Activated naive CD4-positive, alpha-beta T cell treated with anti-CD3 and anti-CD28 coated beads, Interleukin-2, amount 50 U/mL, for 72 hours (primary cell): ENCODE data around the gene AIMP1. TPM values are rescaled to one million over a fixed set of nuclear protein-coding genes. Genes with fewer than 3 reads are reported as not detected.
"Not testable (repeated sequence)": the region's sequence is repeated elsewhere in the genome, so short reads cannot be mapped to it uniquely, and the experiment has no call there.

Experiments used
- ATAC-seq, 2 donors: fragments of 150-1000 bp; cut with Tn5 transposase; 2 replicates each; pipeline ENCODE4 v1.10.0; 2021; ENCODE audit warnings: mild to moderate bottlenecking in 2 of 2, moderate library complexity in 2 of 2
- DNase-seq, 2 donors: peaks; one replicate each; pipeline ENCODE4 v3.0.0; 2021 to 2022; ENCODE audit warnings: low spot score in 2 of 2
- H3K27ac Mint-ChIP-seq, 2 donors: one replicate each; pipeline ENCODE4 v1.8.0; 2022; ENCODE audit warnings: mild to moderate bottlenecking in 2 of 2, mixed read lengths in 2 of 2
- H3K36me3 Mint-ChIP-seq, 2 donors: one replicate each; pipeline ENCODE4 v1.8.0; 2022; ENCODE audit warnings: mixed read lengths in 2 of 2
- H3K9me3 Mint-ChIP-seq, 2 donors: one replicate each; pipeline ENCODE4 v1.8.0; 2022; ENCODE audit warnings: mixed read lengths in 2 of 2
- total RNA-seq, 2 donors: library from RNA; stranded (reverse); gene quantifications; one replicate each; pipeline ENCODE4 v1.2.3, GENCODE V29; 2022

The AIMP1 gene
- total RNA-seq, 2 donors from 2014 or later, result 39.1 to 53.6 TPM

DNA sequence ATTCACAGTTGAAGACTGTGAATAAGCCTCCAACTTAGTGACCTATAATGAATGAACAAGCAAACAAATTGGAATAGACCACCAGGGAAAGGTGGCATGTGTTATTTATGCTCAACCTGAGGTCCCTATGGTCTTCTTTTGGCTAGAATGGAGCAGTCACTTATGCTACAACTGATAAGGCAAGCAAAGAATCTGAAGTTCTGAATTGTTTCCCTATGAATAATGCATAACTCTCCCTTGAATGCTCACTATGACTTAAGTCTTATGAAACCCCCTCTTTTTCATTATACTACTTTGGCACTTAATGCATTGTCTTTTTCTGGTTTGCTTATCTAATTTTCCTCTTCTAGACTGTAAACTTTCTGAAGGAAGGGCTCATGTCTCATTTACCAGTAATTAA lies 49.7 kb downstream of the AIMP1 start:
- no peaks in the 10 kb centered on the region for H3K36me3 Mint-ChIP-seq
- ATAC-seq, result no peak

DNA sequence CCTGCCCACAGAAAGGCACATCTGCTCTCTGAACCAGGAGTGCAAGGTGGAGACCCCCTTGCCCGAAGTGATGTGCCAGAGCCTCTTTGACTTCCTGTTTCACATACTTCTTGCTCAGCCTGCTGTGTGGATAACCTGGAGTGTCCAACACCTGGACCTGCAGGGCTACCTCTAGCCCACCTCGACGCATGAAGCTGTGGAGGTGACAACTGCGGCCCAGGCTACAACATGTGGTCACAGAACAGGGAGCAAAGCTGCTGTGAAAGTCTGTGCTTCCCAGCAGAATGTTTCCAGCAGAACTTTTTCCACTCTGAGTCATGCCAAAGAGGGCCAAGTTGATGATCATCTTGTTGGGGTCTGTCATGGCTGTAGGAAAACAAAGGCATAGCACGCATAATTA lies 50.7 kb downstream of the AIMP1 start:
- no peak for ATAC-seq
- DNase-seq, result no peak
- no peaks in the 10 kb centered on the region for H3K9me3 Mint-ChIP-seq
- H3K36me3 Mint-ChIP-seq, result no peaks in the 10 kb centered on the region
- H3K27ac Mint-ChIP-seq, result no peak overlapping the region

More for the DNA sequence above, 49.7 kb downstream of the AIMP1 start:
- Mint-ChIP-seq H3K9me3 (no peaks in the 10 kb centered on the region), H3K27ac (no peak overlapping the region)
- no peak for DNase-seq

DNA sequence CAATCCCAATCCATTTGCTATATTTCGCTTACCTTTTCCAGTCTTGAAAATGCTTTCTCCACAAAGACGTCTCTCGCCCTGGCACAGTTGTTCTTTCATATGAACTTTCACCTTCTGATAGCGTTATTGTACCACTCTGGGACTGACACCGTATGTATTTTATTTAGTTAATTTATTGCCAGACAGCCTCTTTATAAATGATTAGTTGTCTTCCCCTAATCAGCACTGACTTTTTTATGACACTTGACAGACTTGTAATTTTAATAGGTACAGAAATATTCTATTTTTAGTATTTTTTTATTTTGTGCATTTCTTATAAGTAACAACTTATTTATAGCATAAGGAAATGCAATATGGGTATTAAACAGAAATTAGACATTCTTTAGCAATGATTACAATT lies 52.3 kb downstream of the AIMP1 start, which contains the start of gene GIMD1:
Gene GIMD1 (minus strand): TSS at position 101 of the 400 bp plus-strand sequence. CDS start 1,343 bp downstream, outside the sequence.
- H3K27ac Mint-ChIP-seq, result no peak within 1 kb of the TSS
- DNase-seq (no peak), ATAC-seq (no peak)
- H3K9me3 Mint-ChIP-seq, result no peaks in the 10 kb centered on the region
- H3K36me3 Mint-ChIP-seq, result no peaks in the 10 kb centered on the region

DNA sequence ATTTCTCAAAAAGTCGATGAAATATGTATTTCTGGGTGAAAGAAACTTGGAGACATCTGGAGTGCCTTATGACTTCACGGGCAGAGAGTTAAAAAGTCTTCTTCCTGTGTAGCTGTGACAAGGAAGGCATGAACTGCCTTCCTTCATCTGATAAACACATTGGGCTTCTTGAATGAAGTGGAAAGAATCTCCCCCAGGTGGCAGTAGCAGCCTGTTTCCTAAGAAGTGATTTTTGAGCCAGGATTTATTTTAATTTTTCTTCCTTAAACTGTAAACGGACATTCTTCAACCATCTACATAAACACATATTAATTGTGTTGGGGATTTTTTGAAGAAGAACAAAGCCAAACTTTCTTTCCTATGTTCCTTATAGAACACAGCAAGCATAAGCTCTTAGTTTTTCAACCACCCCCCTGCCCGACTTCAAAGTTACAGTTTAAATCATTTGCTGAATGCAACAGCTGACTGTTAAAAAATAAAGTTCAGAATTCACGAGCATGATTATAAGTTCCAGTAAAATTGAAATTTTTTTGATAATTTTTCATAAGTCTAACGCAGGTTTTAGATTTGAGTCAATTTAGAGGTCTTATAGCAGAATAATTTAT lies 53.2 kb downstream of the AIMP1 start:
- H3K36me3 Mint-ChIP-seq, result no peaks in the 10 kb centered on the region
- no peak for DNase-seq
- peak in 1 of 2 donors; percentile 70 for ATAC-seq
- no peaks in the 10 kb centered on the region for H3K9me3 Mint-ChIP-seq
- H3K27ac Mint-ChIP-seq, result no peak overlapping the region

DNA sequence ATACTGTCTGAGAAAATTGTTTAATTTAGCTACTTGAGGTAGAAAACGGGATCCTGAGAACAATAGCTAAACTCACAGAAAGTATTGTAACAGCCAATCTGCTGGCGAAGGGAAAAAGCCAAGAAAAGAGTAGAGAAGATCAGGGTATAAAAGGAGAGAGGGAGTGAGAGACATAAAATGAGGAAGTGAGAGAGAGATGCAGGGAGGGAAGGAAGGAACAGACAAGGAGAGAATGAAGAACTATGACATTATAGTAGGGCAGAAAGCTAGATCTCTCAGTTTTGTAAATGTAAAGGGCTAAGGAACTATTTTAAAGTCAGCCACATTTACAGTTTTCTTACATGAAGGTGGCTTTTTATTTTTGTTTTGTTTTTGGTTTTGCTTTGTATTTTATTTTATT lies 53.9 kb downstream of the AIMP1 start:
- ATAC-seq, result no peak
- DNase-seq, result no peak
- H3K36me3 Mint-ChIP-seq, result no peaks in the 10 kb centered on the region
- H3K27ac Mint-ChIP-seq, result no peak overlapping the region
- no peaks in the 10 kb centered on the region for H3K9me3 Mint-ChIP-seq

DNA sequence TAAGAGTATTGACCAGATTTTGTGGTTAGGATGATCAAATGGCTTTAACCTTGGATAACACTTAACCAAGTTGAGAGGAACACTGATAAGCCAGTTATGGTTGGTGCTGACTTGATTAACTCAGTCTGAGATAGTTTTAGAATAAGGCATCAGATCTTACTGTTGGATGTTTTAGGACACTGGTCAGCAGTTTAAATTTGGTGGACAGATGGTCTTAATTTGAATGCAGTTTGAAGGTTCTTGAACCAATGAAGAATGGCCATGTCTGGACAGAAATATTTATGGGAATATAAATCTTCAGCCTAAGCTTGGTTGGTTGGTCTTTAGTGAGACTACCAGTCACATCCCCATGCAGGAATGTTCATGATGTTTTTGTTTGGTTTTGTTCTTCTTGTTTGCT lies 54.8 kb downstream of the AIMP1 start:
- H3K27ac Mint-ChIP-seq, result no peak overlapping the region
- ATAC-seq (no peak), DNase-seq (no peak)
- H3K36me3 Mint-ChIP-seq, result no peaks in the 10 kb centered on the region
- H3K9me3 Mint-ChIP-seq, result no peaks in the 10 kb centered on the region

DNA sequence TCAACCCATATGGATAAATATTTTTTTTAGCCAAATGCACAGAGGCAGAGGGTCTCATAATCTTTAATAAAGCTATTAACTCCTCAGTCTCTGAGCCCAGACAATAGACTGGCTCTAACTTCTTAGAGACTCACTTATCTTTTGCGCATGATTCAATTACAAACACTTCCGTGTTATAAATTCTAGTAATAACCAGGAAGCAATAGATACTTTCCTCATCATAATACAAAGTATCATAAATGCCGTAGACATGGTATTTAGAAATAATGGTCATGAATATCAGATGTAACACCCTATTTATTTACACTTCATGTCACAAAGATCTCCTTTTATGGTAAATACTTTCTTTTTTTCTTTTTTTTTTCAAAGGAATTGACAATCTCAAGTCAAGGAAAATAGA lies 56.7 kb downstream of the AIMP1 start:
- Mint-ChIP-seq H3K27ac (no peak overlapping the region), H3K9me3 (no peaks in the 10 kb centered on the region), H3K36me3 (no peaks in the 10 kb centered on the region)
- no peak for ATAC-seq
- DNase-seq, result no peak

DNA sequence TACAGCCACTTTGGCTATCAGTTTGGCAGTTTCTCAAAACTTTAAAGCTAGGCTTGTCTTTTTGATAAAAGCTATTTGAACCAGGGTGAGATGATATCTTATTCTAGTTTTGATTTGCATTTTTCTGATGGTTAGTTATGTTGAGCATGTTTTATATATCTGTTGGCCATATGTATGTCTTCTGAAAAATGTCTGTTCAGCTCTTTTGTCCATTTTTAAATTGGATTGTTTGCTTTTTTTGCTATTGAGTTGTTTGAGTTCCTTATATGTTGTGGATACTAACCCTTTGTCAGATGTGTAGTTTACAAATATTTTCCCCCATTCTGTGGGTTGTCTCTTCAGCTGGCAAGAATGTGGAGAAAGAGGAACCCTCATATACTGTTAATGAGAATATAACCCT lies 63.8 kb downstream of the AIMP1 start:
- H3K36me3 Mint-ChIP-seq, result no peaks in the 10 kb centered on the region
- ATAC-seq (no peak), DNase-seq (no peak)
- no peak overlapping the region for H3K27ac Mint-ChIP-seq
- no peaks in the 10 kb centered on the region for H3K9me3 Mint-ChIP-seq

DNA sequence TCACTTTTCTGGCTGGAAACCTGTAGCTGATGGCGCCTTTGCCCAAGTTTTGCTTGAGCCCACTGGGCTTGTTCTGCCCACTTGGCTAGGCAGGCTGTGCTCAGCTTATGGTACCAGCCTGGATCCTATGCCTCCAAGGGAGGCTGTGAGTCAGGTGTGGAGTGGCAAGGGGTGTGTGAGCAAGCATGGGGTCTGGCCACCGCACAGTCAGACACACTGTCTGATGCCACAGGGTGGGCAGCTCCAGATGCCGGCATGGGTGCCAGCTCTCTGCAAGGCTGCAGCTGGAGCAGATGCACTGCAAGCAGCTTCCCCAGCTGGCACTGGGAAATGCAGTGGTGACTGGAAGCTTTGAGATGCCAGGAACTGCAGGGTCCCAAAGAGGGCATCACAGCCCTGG lies 68.5 kb downstream of the AIMP1 start:
- DNase-seq (no peak), ATAC-seq (no peak)
- Mint-ChIP-seq H3K27ac (no peak overlapping the region), H3K9me3 (no peaks in the 10 kb centered on the region), H3K36me3 (no peaks in the 10 kb centered on the region)

DNA sequence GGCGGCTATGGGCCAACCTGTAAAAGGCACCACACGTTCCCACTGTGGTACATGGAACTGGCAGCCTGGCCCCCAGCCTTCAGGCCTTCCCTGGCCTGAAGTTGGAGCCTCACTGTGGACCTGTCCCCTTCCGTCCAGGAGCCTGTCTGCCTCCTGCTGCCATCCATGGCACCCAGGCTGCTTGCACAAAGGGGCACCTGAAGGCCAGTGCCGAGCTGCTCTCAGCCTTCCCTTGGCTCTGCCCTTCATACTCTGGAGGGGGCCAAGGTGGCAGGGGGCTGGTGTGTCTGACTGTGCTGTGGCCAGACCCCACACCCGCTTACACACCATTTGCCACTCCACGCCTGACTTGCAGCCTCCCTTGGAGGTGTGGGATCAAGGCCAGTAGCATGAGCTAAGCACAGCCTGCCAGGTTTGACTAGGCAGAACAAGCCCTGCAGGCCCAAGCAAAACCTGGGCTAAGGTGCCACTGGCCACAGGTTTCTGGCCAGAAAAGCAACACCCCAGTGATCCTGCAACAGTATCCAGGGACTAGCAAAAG lies 69.6 kb downstream of the AIMP1 start:
- ATAC-seq (no peak), DNase-seq (no peak)
- Mint-ChIP-seq H3K36me3 (no peaks in the 10 kb centered on the region), H3K9me3 (no peaks in the 10 kb centered on the region), H3K27ac (no peak overlapping the region)

DNA sequence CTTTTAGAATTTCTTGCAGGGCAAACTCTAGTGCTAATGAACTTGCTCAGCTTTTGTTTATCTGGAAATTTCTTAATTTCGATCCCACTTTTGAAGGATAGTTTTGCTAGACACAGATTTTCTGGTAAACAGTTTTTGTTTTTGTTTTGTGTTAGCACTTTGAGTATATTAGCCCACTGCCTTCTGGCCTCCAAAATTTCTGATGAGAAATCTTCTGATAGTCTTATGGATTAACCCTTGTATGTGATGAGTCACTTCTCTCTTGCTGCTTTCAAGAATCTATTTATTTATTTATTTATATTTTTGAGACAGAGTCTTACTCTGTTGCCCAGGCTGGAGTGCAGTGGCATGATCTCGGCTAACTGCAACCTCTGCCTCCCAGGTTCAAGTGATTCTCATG lies 79.2 kb downstream of the AIMP1 start:
- DNase-seq (no peak), ATAC-seq (no peak)
- peaks cover 12 to 17% of the 10 kb centered on the region in 2 donors for H3K9me3 Mint-ChIP-seq

DNA sequence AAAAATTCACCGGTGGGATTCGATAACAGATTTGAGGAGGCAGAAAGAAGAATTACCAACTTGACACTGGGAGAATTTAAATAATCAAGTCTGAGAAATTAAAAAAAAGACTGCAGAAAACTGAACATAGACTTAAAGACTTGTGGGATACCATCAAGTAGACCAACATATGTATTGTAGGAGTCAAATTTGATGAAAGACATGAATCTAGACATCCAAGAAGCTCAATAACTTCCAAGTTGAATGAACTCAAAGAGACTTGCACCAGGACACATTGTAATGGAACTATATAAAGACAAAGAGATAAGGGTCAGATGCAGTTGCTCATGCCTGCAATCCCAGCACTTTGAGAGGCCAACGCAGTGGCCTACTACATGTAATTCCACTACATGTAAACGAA lies 82.5 kb downstream of the AIMP1 start:
- ATAC-seq, result not testable (repeated sequence)

More for the DNA sequence above, 79.2 kb downstream of the AIMP1 start:
- Mint-ChIP-seq H3K36me3 (peaks cover 0 to 6% of the 10 kb centered on the region in 2 donors), H3K27ac (no peak overlapping the region)

More for the DNA sequence above, 82.5 kb downstream of the AIMP1 start:
- not testable (repeated sequence) for DNase-seq, H3K36me3 Mint-ChIP-seq, H3K27ac Mint-ChIP-seq
- H3K9me3 Mint-ChIP-seq, result peaks cover 12 to 21% of the 10 kb centered on the region in 2 donors

Other genes with a start within 250 kb of the AIMP1 start
- 10 to 100 TPM; 17.6 to 45.9 TPM for gene TBCK, start 341 bp upstream of the AIMP1 start, total RNA-seq
- not detected for gene GIMD1, start 52.2 kb downstream of the AIMP1 start, total RNA-seq